ENCODE data around the gene PRKCQ. TPM values are rescaled to one million over a fixed set of nuclear protein-coding genes. Genes with fewer than 3 reads are reported as not detected.

Gene PRKCQ
- total RNA-seq: 10 to 100 TPM; 55.3 to 79.0 TPM

GRCh38 chr10:6579904-6580278, at the start of gene PRKCQ:
TSS of gene PRKCQ (minus strand) at chr10:6580276. CDS start at chr10:6515135, 65,141 bp downstream.
- DNase-seq (ENCODE audit: low spot score) (no peak), ATAC-seq (peak in 1 of 2 donors; percentile 60)
- peaks cover 2% of the 10 kb centered on the region for H3K9me3 Mint-ChIP-seq
- H3K36me3 Mint-ChIP-seq: peaks cover 32% of the 10 kb centered on the region
- H3K27me3 Mint-ChIP-seq: no peaks in the 10 kb centered on the region
- peak within 1 kb of the TSS; percentile 97 to 98 for H3K27ac Mint-ChIP-seq
- peak within 1 kb of the TSS; percentile 94 for H3K4me3 Mint-ChIP-seq
- peaks cover 73% of the 10 kb centered on the region in 2 donors for H3K4me1 Mint-ChIP-seq (ENCODE audit: low read depth in 2 of 2)

- Mint-ChIP-seq H3K4me1 (ENCODE audit: low read depth in 2 of 2) (peaks cover 0 to 5% of the 10 kb centered on the region in 2 donors), H3K27ac (no peak overlapping the region), H3K27me3 (no peaks in the 10 kb centered on the region), H3K9me3 (no peaks in the 10 kb centered on the region), H3K4me3 (no peak overlapping the region), H3K36me3 (no peaks in the 10 kb centered on the region)
- DNase-seq (ENCODE audit: low spot score): no peak
- ATAC-seq: peak in 1 of 2 donors; percentile 40
Measured at GRCh38 chr10:6625428-6625827, 45.4 kb upstream of the PRKCQ start.

- no peak overlapping the region for H3K27ac Mint-ChIP-seq
- DNase-seq (ENCODE audit: low spot score) (no peak), ATAC-seq (no peak)
- H3K4me1 Mint-ChIP-seq (ENCODE audit: low read depth in 2 of 2): peaks cover 0 to 5% of the 10 kb centered on the region in 2 donors
- H3K27me3 Mint-ChIP-seq: no peaks in the 10 kb centered on the region
- H3K4me3 Mint-ChIP-seq: no peak overlapping the region
- H3K36me3 Mint-ChIP-seq: no peaks in the 10 kb centered on the region
- H3K9me3 Mint-ChIP-seq: no peaks in the 10 kb centered on the region
Measured at GRCh38 chr10:6624392-6624791, 44.3 kb upstream of the PRKCQ start.

- Mint-ChIP-seq H3K27me3 (no peaks in the 10 kb centered on the region), H3K4me3 (no peak overlapping the region), H3K36me3 (no peaks in the 10 kb centered on the region), H3K4me1 (ENCODE audit: low read depth in 2 of 2) (peaks cover 0 to 5% of the 10 kb centered on the region in 2 donors), H3K27ac (no peak overlapping the region), H3K9me3 (no peaks in the 10 kb centered on the region)
- no peak for DNase-seq (ENCODE audit: low spot score)
- ATAC-seq: no peak
Measured at GRCh38 chr10:6622921-6623320, 42.8 kb upstream of the PRKCQ start.

GRCh38 chr10:6621536-6621935, 41.5 kb upstream of the PRKCQ start:
- H3K27me3 Mint-ChIP-seq: no peaks in the 10 kb centered on the region
- ATAC-seq: no peak
- DNase-seq (ENCODE audit: low spot score): no peak
- H3K27ac Mint-ChIP-seq: peak overlapping the region in 1 of 2 donors; percentile 5
- no peak overlapping the region for H3K4me3 Mint-ChIP-seq
- H3K36me3 Mint-ChIP-seq: no peaks in the 10 kb centered on the region
- peaks cover 0 to 5% of the 10 kb centered on the region in 2 donors for H3K4me1 Mint-ChIP-seq (ENCODE audit: low read depth in 2 of 2)
- H3K9me3 Mint-ChIP-seq: no peaks in the 10 kb centered on the region

- H3K9me3 Mint-ChIP-seq: no peaks in the 10 kb centered on the region
- no peak for DNase-seq (ENCODE audit: low spot score)
- no peak for ATAC-seq
- peaks cover 0 to 17% of the 10 kb centered on the region in 2 donors for H3K4me1 Mint-ChIP-seq (ENCODE audit: low read depth in 2 of 2)
- H3K27me3 Mint-ChIP-seq: no peaks in the 10 kb centered on the region
- peaks cover 13% of the 10 kb centered on the region for H3K36me3 Mint-ChIP-seq
- no peak overlapping the region for H3K4me3 Mint-ChIP-seq
- H3K27ac Mint-ChIP-seq: no peak overlapping the region
Measured at GRCh38 chr10:6619660-6620059, 39.6 kb upstream of the PRKCQ start.

- Mint-ChIP-seq H3K27me3 (no peaks in the 10 kb centered on the region), H3K9me3 (peaks cover 4% of the 10 kb centered on the region), H3K4me3 (no peak overlapping the region), H3K27ac (peak overlapping the region in 1 of 2 donors; percentile 62), H3K4me1 (ENCODE audit: low read depth in 2 of 2) (peaks cover 4 to 25% of the 10 kb centered on the region in 2 donors), H3K36me3 (peaks cover 20% of the 10 kb centered on the region)
- DNase-seq (ENCODE audit: low spot score) (no peak), ATAC-seq (no peak)
Measured at GRCh38 chr10:6618340-6618739, 38.3 kb upstream of the PRKCQ start.

- Mint-ChIP-seq H3K4me3 (no peak overlapping the region), H3K27ac (peak overlapping the region in 1 of 2 donors; percentile 62), H3K36me3 (peaks cover 20% of the 10 kb centered on the region), H3K9me3 (peaks cover 4% of the 10 kb centered on the region), H3K27me3 (no peaks in the 10 kb centered on the region), H3K4me1 (ENCODE audit: low read depth in 2 of 2) (peaks cover 11 to 34% of the 10 kb centered on the region in 2 donors)
- DNase-seq (ENCODE audit: low spot score) (no peak), ATAC-seq (no peak)
Measured at GRCh38 chr10:6617309-6618076, 37.4 kb upstream of the PRKCQ start.

GRCh38 chr10:6615971-6616370, 35.9 kb upstream of the PRKCQ start:
- no peak for DNase-seq (ENCODE audit: low spot score)
- no peaks in the 10 kb centered on the region for H3K27me3 Mint-ChIP-seq
- peaks cover 4% of the 10 kb centered on the region for H3K9me3 Mint-ChIP-seq
- peaks cover 24 to 47% of the 10 kb centered on the region in 2 donors for H3K4me1 Mint-ChIP-seq (ENCODE audit: low read depth in 2 of 2)
- peaks cover 20% of the 10 kb centered on the region for H3K36me3 Mint-ChIP-seq
- peak overlapping the region; percentile 31 to 68 for H3K27ac Mint-ChIP-seq
- ATAC-seq: no peak
- H3K4me3 Mint-ChIP-seq: peak overlapping the region; percentile 40

GRCh38 chr10:6612371-6612770, 32.3 kb upstream of the PRKCQ start:
- ATAC-seq: peak; percentile 78 to 87
- H3K27ac Mint-ChIP-seq: peak overlapping the region; percentile 53 to 81
- DNase-seq (ENCODE audit: low spot score): no peak
- peaks cover 34% of the 10 kb centered on the region for H3K36me3 Mint-ChIP-seq
- peaks cover 4% of the 10 kb centered on the region for H3K9me3 Mint-ChIP-seq
- peaks cover 37 to 77% of the 10 kb centered on the region in 2 donors for H3K4me1 Mint-ChIP-seq (ENCODE audit: low read depth in 2 of 2)
- H3K4me3 Mint-ChIP-seq: peak overlapping the region; percentile 55
- no peaks in the 10 kb centered on the region for H3K27me3 Mint-ChIP-seq

- Mint-ChIP-seq H3K27ac (peak overlapping the region; percentile 53 to 63), H3K4me3 (peak overlapping the region; percentile 9), H3K4me1 (ENCODE audit: low read depth in 2 of 2) (peaks cover 44 to 82% of the 10 kb centered on the region in 2 donors), H3K27me3 (no peaks in the 10 kb centered on the region), H3K36me3 (peaks cover 29% of the 10 kb centered on the region), H3K9me3 (peaks cover 4% of the 10 kb centered on the region)
- no peak for DNase-seq (ENCODE audit: low spot score)
- peak in 1 of 2 donors; percentile 51 for ATAC-seq
Measured at GRCh38 chr10:6610647-6611046, 30.6 kb upstream of the PRKCQ start.

- H3K36me3 Mint-ChIP-seq: peaks cover 23% of the 10 kb centered on the region
- H3K4me1 Mint-ChIP-seq (ENCODE audit: low read depth in 2 of 2): peaks cover 44 to 72% of the 10 kb centered on the region in 2 donors
- DNase-seq (ENCODE audit: low spot score) (no peak), ATAC-seq (no peak)
- H3K27me3 Mint-ChIP-seq: no peaks in the 10 kb centered on the region
- peak overlapping the region; percentile 53 to 63 for H3K27ac Mint-ChIP-seq
- peaks cover 4% of the 10 kb centered on the region for H3K9me3 Mint-ChIP-seq
- H3K4me3 Mint-ChIP-seq: no peak overlapping the region
Measured at GRCh38 chr10:6609625-6610024, 29.5 kb upstream of the PRKCQ start.

GRCh38 chr10:6607778-6608177, 27.7 kb upstream of the PRKCQ start:
- no peak overlapping the region for H3K4me3 Mint-ChIP-seq

GRCh38 chr10:6607182-6607581, 27.1 kb upstream of the PRKCQ start:
- Mint-ChIP-seq H3K27ac (peak overlapping the region; percentile 46 to 68), H3K27me3 (no peaks in the 10 kb centered on the region), H3K9me3 (no peaks in the 10 kb centered on the region), H3K4me1 (ENCODE audit: low read depth in 2 of 2) (peaks cover 31 to 53% of the 10 kb centered on the region in 2 donors), H3K36me3 (peaks cover 15% of the 10 kb centered on the region), H3K4me3 (peak overlapping the region; percentile 27)
- ATAC-seq (peak; percentile 64 to 92), DNase-seq (ENCODE audit: low spot score) (no peak)

More at GRCh38 chr10:6607778-6608177, 27.7 kb upstream of the PRKCQ start:
- Mint-ChIP-seq H3K27me3 (no peaks in the 10 kb centered on the region), H3K4me1 (ENCODE audit: low read depth in 2 of 2) (peaks cover 35 to 59% of the 10 kb centered on the region in 2 donors), H3K9me3 (no peaks in the 10 kb centered on the region), H3K27ac (peak overlapping the region; percentile 46 to 68), H3K36me3 (peaks cover 15% of the 10 kb centered on the region)
- no peak for DNase-seq (ENCODE audit: low spot score)
- no peak for ATAC-seq
